Right lobe of liver (tissue), 6 donors: ENCODE measurements around the gene RIT2. TPM values are rescaled to one million over a fixed set of nuclear protein-coding genes. Genes with fewer than 3 reads are reported as not detected.

Experiments used
- ATAC-seq, 4 donors: fragments of 200-7000 bp; cut with Tn5 transposase; one replicate each; pipeline ENCODE4 v1.9.1; 2020; ENCODE audit warnings: mild to moderate bottlenecking in 4 of 4, moderate library complexity in 4 of 4
- DNase-seq, 3 donors: peaks; one replicate each; pipeline ENCODE4 v3.0.0-alpha.2; 2020
- H3K27ac ChIP-seq, 3 donors: fragments of 200-600 bp; one replicate each; pipeline ENCODE4 v1.8.0; 2022
- H3K27me3 ChIP-seq, 2 donors: fragments of 200-600 bp; one replicate each; pipeline ENCODE4 v1.8.0; 2022
- H3K36me3 ChIP-seq, 4 donors: fragments of 200-600 bp; sonication (generic) in 1 of 4; one replicate each; pipeline versions ENCODE4 v1.5.1 to v1.8.0; 2017 to 2022; ENCODE audit warnings: control low read depth in 1 of 4
- H3K4me1 ChIP-seq, 4 donors: fragments of 200-600 bp; sonication (generic) in 1 of 4; one replicate each; pipeline versions ENCODE4 v1.5.1 to v1.8.0; 2017 to 2022; ENCODE audit warnings: control low read depth in 1 of 4
- H3K4me3 ChIP-seq, 3 donors: fragments of 200-600 bp; one replicate each; pipeline ENCODE4 v1.8.0; 2022
- H3K9me3 ChIP-seq, 4 donors: fragments of 200-600 bp; sonication (generic) in 1 of 4; one replicate each; pipeline versions ENCODE4 v1.5.1 to v1.8.0; 2017 to 2022; ENCODE audit warnings: control low read depth in 1 of 4
- POLR2A ChIP-seq: fragments of 450-650 bp; IDR thresholded peaks from one replicate; pipeline ENCODE4 v1.6.1; 2017; ENCODE audit warnings: antibody characterized with exemption, mild to moderate bottlenecking
- WGBS: methylation state at CpG from one replicate; pipeline ENCODE4 v1.1.6; 2018; ENCODE audit warnings: low coverage, low lambda C conversion rate; ENCODE audit not compliant: insufficient coverage; ENCODE audit errors: missing lambda C conversion rate; 5-methylcytosine and 5-hydroxymethylcytosine counted together
- intact Hi-C, 2 donors: fragments of 100-400 bp; cut with DNase I; formaldehyde crosslinking; loops; one replicate each; pipeline versions ENCODE4 v1.11.2 to v1.14.1; 2022
- total RNA-seq, 6 experiments: library from RNA; depleted of rRNA in 2 of 6; stranded (reverse); fragments of >200 nt in 2 of 6; fragmentation: NEBNext Ultra II Directional in 3 of 6; extraction: Animal tissue kit (Norgen Biotek cat#: 25700) in 3 of 6; gene quantifications; one replicate each; pipeline versions ENCODE4 v1.1.0 to v1.2.4, GENCODE V29; 2016 to 2023
- TF ChIP-seq, protein P1 (sequence below), 4 donors: fragments of 200-600 bp in 3 of 4; fragments of 450-650 bp in 1 of 4; IDR thresholded peaks; one replicate each; pipeline versions ENCODE4 v1.5.1 to v1.8.0; 2016 to 2022; ENCODE audit warnings: antibody characterized with exemption in 4 of 4, mild to moderate bottlenecking in 2 of 4
- donor health status: DM: no; HTN: yes; CAD: no.
- donor health status: DM: no; HTN: no; CAD: no.
- donor health status: DM: no; HTN: no; CAD: no.
- donor health status: DM: no; HTN: yes; CAD: no.
- donor health status: DM: no; HTN: yes; CAD: no.

Gene RIT2
- total RNA-seq, 6 experiments from 2014 or later = not detected

DNA sequence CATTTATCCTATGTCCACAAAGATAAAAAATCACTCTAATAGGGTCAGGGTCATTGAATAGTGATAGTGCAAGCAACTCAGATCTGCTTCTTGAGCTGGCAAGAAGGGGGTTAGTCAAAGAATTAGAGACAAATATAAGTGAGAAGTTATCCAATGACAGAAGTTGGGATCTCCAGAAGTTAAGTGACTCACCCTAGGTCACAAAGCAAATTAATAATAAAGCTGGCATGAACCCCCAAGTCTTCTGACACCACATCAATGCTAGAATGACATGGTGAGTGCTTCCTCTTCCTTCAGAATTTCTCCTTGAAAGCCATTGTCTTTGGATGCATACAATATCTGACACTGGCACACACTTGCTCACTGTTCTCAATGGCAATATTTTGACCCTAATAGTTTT lies 343.5 kb downstream of the RIT2 start:
- DNase-seq (no peak), ATAC-seq (no peak)
- Histone ChIP-seq H3K4me1 (no peaks in the 10 kb centered on the region), H3K36me3 (no peaks in the 10 kb centered on the region), H3K27ac (no peak overlapping the region), H3K9me3 (no peaks in the 10 kb centered on the region), H3K4me3 (no peak overlapping the region), H3K27me3 (no peaks in the 10 kb centered on the region)
- TF ChIP-seq, protein P1, sequence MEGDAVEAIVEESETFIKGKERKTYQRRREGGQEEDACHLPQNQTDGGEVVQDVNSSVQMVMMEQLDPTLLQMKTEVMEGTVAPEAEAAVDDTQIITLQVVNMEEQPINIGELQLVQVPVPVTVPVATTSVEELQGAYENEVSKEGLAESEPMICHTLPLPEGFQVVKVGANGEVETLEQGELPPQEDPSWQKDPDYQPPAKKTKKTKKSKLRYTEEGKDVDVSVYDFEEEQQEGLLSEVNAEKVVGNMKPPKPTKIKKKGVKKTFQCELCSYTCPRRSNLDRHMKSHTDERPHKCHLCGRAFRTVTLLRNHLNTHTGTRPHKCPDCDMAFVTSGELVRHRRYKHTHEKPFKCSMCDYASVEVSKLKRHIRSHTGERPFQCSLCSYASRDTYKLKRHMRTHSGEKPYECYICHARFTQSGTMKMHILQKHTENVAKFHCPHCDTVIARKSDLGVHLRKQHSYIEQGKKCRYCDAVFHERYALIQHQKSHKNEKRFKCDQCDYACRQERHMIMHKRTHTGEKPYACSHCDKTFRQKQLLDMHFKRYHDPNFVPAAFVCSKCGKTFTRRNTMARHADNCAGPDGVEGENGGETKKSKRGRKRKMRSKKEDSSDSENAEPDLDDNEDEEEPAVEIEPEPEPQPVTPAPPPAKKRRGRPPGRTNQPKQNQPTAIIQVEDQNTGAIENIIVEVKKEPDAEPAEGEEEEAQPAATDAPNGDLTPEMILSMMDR (IDR thresholded peaks at IDR 0.05) = no peak
- no peak for TF ChIP-seq POLR2A
- intact Hi-C loops = no loop called here

DNA sequence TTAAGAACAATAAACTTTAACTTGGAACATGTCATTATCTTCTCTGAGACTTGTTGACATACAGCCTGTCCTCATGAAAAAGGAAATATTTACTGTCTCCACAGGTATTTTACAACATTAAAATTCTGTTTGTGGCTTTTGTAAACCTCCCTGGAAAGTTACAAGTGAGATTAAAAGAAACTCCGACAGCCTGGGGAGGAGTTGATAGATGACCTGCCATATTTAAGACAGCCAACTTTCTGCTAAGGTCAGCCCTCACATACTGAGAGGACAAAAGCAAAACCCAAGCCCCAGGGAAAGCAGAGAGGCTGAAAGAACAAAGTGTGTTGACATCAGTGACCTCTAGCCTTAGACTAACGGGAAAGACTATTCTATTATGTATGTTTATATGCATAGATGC lies 350.2 kb downstream of the RIT2 start:
- 23% methylated on average over 2 of the region's 2 CpGs for WGBS
- Histone ChIP-seq H3K4me1 (no peaks in the 10 kb centered on the region), H3K27me3 (no peaks in the 10 kb centered on the region), H3K9me3 (no peaks in the 10 kb centered on the region), H3K36me3 (no peaks in the 10 kb centered on the region), H3K27ac (no peak overlapping the region), H3K4me3 (no peak overlapping the region)
- intact Hi-C loops = no loop called here
- no peak for DNase-seq
- ATAC-seq = no peak
- TF ChIP-seq, protein P1 (IDR thresholded peaks at IDR 0.05) = no peak
- no peak for TF ChIP-seq POLR2A

DNA sequence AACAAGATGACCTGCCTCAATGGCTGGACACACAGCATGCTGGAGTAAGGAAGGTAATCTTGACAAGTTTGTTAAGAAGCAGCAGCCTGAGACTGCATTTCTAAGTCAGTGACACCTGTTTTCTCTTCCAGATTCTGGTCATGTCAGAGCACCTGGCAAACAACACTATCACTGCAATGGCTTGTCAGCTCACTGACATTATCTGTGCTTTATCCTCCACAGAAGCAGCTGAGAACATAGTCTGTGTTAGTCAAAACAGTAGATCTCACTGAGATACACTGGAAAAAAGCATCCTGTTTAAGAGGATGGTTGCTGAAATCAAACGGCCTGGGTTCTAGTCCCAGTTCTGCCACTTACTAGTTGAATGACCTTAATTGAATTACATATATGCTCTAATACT lies 355.2 kb downstream of the RIT2 start:
- ATAC-seq (no peak), DNase-seq (no peak)
- no peaks in the 10 kb centered on the region for H3K9me3 ChIP-seq
- no peaks in the 10 kb centered on the region for H3K27me3 ChIP-seq
- H3K27ac ChIP-seq = no peak overlapping the region
- no peak overlapping the region for H3K4me3 ChIP-seq
- no peaks in the 10 kb centered on the region for H3K36me3 ChIP-seq
- intact Hi-C loops = no loop called here
- TF ChIP-seq, protein P1 (IDR thresholded peaks at IDR 0.05) = no peak
- TF ChIP-seq POLR2A = no peak
- WGBS = 29% methylated on average over 1 of the region's 1 CpG
- no peaks in the 10 kb centered on the region for H3K4me1 ChIP-seq

DNA sequence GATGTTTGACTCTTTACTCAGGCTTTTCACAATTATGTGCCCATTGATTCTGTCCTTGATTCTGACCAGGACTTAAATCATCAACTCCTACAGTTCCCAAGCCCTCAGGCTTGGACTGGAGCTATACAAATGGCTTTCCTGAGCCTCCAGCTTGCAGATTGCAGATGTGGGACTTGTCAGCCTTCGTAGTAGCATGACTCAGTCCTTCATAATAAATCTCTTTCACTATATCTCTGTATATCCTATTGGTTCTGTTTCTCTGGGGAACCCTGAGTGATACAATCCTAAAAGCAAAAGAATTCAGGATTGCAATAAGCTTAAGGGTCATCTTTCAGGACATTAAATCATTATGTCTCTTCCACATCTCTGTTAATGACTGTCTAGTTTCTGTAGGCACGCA lies 356.6 kb downstream of the RIT2 start:
- Histone ChIP-seq H3K27me3 (no peaks in the 10 kb centered on the region), H3K4me3 (no peak overlapping the region), H3K9me3 (no peaks in the 10 kb centered on the region), H3K27ac (no peak overlapping the region), H3K36me3 (no peaks in the 10 kb centered on the region), H3K4me1 (no peaks in the 10 kb centered on the region)
- intact Hi-C loops = no loop called here
- no peak for TF ChIP-seq POLR2A
- TF ChIP-seq, protein P1 (IDR thresholded peaks at IDR 0.05) = no peak
- WGBS = 56% methylated on average over 2 of the region's 2 CpGs
- DNase-seq (no peak), ATAC-seq (no peak)

DNA sequence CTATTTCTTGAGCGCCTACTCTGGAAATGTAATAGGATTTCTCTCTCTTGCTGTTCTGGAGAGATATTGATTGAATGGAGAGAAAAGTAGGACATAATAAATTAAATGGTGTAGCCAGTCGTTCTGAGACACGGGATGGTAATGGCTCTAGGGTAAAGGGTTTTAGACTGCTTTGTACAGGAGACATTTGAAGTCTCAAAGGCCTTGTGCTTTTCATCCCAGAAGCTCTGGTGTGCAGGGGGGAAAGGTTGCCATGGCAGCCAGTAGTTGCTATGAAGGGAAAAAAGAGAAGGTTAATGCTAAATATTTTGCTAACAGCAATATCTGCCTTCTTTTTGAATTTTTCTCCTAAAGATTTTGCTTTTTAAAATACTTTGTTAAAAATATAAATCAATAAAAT lies 359.3 kb downstream of the RIT2 start:
- Histone ChIP-seq H3K27me3 (no peaks in the 10 kb centered on the region), H3K4me1 (no peaks in the 10 kb centered on the region), H3K9me3 (no peaks in the 10 kb centered on the region), H3K27ac (no peak overlapping the region), H3K4me3 (no peak overlapping the region), H3K36me3 (no peaks in the 10 kb centered on the region)
- WGBS = 54% methylated on average over 3 of the region's 3 CpGs
- DNase-seq (no peak), ATAC-seq (no peak)
- intact Hi-C loops = no loop called here
- TF ChIP-seq POLR2A = no peak
- TF ChIP-seq, protein P1 (IDR thresholded peaks at IDR 0.05) = no peak
